T1000 (cell line): ENCODE measurements around the gene ECHDC3.
"Not testable (repeated sequence)": the region's sequence is repeated elsewhere in the genome, so short reads cannot be mapped to it uniquely, and the experiment has no call there.

ENCODE experiments used
- DNase-seq: peaks from one replicate; lab custom pipeline; 2025; ENCODE audit warnings: mixed read lengths; lab: John Stamatoyannopoulos, UW

Gene ECHDC3

GRCh38 chr10:11716686-11717085 lies 25.5 kb upstream of the ECHDC3 start:
- DNase-seq: no peak

GRCh38 chr10:11719496-11720259 lies 22.5 kb upstream of the ECHDC3 start:
- no peak for DNase-seq

- no peak for DNase-seq
Observed at GRCh38 chr10:11720260-11720741, 21.9 kb upstream of the ECHDC3 start.

GRCh38 chr10:11721806-11722205 lies 20.4 kb upstream of the ECHDC3 start:
- no peak for DNase-seq

DNA sequence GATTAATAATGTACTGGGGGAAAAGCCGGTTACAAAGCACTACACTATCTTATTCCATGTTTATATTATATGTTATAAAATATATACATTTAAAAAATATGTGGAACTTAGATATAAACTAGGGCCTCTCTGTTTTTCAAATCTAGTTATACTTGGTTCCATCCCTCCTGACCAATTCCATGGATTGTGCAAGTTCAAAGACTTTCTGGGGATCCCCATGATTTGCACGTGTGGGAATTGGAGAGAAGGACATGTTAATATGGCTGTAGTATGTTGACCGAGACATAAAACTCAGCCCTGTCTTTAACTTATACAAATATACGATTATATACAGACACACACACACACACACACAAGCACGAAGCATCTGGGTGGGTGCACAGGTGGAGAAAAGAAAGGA lies 18.8 kb upstream of the ECHDC3 start:
- no peak for DNase-seq

- DNase-seq: no peak
Observed at GRCh38 chr10:11724938-11725776, 17.0 kb upstream of the ECHDC3 start.

DNA sequence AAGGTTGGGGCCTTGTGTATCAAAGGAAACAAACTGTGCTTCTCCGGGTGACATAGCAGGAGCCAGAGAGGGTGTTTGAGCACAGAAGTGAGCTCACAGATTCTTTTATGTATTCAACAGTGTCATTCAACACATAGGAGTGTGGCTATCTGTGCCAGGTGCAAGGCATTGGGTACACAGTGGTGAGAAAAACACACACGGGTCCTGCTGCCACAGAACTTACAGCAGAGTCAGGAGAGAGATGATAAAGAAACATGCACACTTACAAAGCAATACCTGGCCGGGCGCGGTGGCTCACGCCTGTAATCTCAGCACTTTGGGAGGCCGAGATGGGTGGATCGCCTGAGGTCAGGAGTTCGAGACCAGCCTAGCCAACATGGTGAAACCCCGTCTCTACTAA lies 16.3 kb upstream of the ECHDC3 start:
- no peak for DNase-seq

DNA sequence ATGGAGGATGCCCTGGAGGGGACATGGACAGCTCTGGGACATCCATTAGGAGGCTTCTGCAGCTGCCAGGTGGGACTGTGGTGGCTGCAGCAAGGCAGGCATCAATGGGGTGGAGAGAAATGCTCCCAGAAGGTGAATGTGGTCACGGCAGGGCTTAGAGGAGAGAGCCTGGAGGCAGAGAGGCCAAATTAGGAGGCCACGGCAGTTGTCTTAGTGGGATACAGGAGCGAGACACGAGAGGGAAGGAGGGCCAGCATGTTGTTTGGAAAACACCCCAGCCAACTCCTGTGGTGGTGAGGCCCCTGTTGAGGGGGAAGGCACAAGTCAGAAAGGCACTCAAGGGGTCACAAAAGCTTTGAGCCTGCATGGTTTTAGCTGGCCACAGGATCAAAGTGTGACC lies 14.6 kb upstream of the ECHDC3 start:
- no peak for DNase-seq

DNA sequence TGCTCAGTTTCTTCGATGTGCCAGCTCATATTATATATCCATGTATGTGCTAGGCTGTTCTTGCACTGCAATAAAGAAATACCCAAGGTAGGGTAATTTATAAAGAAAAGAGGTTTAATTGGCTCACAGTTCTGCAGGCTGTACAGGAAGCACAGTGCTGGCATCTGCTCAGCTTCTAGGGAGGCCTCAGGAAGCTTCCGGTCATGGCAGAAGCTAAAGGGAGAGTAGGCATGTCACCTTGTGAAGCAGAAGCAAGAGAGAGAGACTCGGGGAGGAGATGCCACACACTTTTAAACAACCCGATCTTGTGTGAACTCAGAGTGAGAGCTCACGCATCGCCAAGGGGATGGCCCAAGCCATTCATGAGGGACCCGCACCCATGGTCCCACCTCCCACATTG lies 13.8 kb upstream of the ECHDC3 start:
- no peak for DNase-seq

DNA sequence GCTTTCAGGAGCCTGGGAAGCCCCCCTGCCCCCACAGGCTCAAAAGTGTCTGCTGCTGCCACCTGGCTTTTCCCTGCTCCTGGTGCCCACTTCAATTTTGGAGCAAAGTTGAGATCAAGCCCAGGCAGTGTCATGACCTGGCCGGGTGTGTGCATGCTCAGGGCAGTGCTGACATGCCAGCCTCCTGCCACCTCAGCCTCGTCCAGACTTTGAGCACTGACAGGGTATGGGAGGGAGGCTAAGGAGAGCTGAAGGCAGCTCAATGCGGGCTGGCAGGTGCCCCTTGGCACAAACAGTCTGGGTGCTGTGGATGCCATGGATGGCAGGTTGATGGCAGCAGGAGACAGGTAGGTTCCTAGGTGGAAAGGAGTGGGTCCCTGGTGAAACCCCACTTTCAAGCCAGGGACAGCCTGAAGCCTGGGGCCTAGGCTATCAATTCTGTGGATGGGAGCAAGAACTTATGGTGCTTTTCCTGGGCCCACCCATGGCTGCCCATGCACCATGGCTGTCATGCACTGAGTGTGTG lies 12.3 kb upstream of the ECHDC3 start:
- DNase-seq: no peak

GRCh38 chr10:11730779-11731178 lies 11.4 kb upstream of the ECHDC3 start:
- no peak for DNase-seq

DNA sequence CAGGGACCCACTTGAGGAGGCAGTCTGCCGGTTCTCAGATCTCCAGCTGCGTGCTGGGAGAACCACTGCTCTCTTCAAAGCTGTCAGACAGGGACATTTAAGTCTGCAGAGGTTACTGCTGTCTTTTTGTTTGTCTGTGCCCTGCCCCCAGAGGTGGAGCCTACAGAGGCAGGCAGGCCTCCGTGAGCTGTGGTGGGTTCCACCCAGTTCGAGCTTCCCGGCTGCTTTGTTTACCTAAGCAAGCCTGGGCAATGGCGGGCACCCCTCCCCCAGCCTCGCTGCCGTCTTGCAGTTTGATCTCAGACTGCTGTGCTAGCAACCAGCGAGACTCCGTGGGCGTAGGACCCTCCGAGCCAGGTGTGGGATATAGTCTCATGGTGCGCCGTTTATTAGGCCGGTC lies 5.4 kb upstream of the ECHDC3 start:
- not testable (repeated sequence) for DNase-seq

DNA sequence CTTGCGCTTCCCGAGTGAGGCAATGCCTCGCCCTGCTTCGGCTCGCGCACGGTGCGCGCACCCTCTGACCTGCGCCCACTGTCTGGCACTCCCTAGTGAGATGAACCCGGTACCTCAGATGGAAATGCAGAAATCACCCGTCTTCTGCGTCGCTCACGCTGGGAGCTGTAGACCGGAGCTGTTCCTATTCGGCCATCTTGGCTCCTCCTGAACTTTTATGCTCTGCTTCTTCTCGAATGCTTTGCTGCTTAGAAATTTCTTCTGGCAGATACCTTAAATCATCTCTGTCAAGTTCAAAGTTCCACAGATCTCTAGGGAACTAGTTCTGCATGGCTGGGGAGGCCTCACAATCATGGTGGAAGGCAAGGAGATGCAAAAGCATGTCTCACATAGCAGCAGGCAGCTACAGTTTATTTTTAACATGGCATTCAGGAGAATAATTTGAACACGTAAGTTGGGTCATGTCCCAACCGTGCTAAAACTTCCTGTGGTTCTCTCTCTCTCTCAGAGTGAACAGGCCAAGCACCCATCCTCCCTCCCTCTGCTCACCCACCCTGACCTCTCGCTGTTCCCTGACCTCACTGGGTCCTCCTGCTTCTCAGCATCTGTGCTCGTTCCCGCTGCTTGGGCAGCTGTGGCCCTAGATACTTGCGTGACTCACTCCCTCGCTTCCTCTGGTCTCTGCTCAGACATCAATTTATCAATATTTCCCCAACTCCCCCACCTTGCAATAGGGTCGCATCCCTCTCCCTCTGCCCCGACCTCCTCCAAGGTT lies 4.7 kb upstream of the ECHDC3 start:
- DNase-seq: not testable (repeated sequence)

- DNase-seq: no peak
Observed at GRCh38 chr10:11740907-11741306, 1.3 kb upstream of the ECHDC3 start.

- DNase-seq: no peak
Observed at GRCh38 chr10:11741608-11742007, 574 bp upstream of the ECHDC3 start.

- DNase-seq: no peak
Observed at GRCh38 chr10:11742779-11743298, 657 bp downstream of the ECHDC3 start.

GRCh38 chr10:11743461-11744338 lies 1.5 kb downstream of the ECHDC3 start:
- no peak for DNase-seq

- no peak for DNase-seq
Observed at GRCh38 chr10:11745045-11745444, 2.9 kb downstream of the ECHDC3 start.

- no peak for DNase-seq
Observed at GRCh38 chr10:11746883-11747539, 4.8 kb downstream of the ECHDC3 start.

DNA sequence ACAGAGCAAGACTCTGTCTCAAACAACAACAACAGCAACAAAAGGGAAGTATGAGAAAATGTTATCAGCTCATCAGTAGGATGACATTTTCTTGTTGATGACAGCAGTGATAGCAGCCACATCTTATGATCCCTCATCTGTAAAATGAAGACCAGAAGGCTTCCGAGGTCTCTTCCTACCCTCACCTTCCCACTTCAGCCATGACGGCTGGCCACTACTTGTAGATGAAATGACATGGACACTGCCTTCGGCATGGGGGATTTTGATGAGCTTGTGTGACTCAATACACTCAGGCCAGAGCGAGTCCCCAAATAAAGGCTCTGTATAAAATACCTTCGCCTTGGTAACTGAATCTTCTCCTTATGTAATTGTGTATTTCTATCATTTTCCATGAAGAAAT lies 6.7 kb downstream of the ECHDC3 start:
- no peak for DNase-seq
